Placental epithelial cell (primary cell): ENCODE data around the gene PEX6. TPM values are rescaled to one million over a fixed set of nuclear protein-coding genes. Genes with fewer than 3 reads are reported as not detected.

Experiments
- total RNA-seq: library from RNA; depleted of rRNA; stranded (reverse); fragments of >200 nt; gene quantifications from 2 replicates; pipeline ENCODE4 v1.2.3, GENCODE V29; 2012

Gene PEX6
- total RNA-seq = 49.1 and 53.0 TPM in 2 replicates

GRCh38 chr6:42978839-42979522 lies at the start of gene PEX6:
Gene PEX6, minus strand, starts transcription at chr6:42979181. Its CDS starts 31 bp downstream, at chr6:42979150.

GRCh38 chr6:43021270-43022047 lies 42.5 kb upstream of the PEX6 start, which contains the start of gene RRP36:
Gene RRP36, plus strand, starts transcription at chr6:43021623. Its CDS starts 32 bp downstream, at chr6:43021655.

GRCh38 chr6:43013843-43014433 lies 35.0 kb upstream of the PEX6 start, which contains the start of the genes KLHDC3 and MEA1:
Gene KLHDC3, plus strand, starts transcription at chr6:43014249. Its CDS starts 2,944 bp downstream, at chr6:43017193.
Gene MEA1, minus strand, starts transcription at chr6:43013946. Its CDS starts 133 bp downstream, at chr6:43013813.

GRCh38 chr6:42984001-42984923 lies 5.3 kb upstream of the PEX6 start, which contains the start of gene PPP2R5D:
Gene PPP2R5D, plus strand, starts transcription at chr6:42984570. Its CDS starts 108 bp downstream, at chr6:42984678.

GRCh38 chr6:42960243-42961019 lies 18.6 kb downstream of the PEX6 start, which contains the start of gene GNMT:
Gene GNMT, plus strand, starts transcription at chr6:42960754. Its CDS starts 14 bp downstream, at chr6:42960768.

GRCh38 chr6:42928986-42929820 lies 49.8 kb downstream of the PEX6 start, which contains the start of gene CNPY3:
Gene CNPY3, plus strand, starts transcription at chr6:42929480. Its CDS starts 91 bp downstream, at chr6:42929571.

GRCh38 chr6:42915732-42916131 lies 63.2 kb downstream of the PEX6 start, which contains the start of gene PTCRA:
Gene PTCRA, plus strand, starts transcription at chr6:42916053. Its CDS starts 17 bp downstream, at chr6:42916070.

Other genes starting within 250 kb of the PEX6 start
- 34.2 and 36.3 TPM in 2 replicates for gene TBCC, start 233.1 kb downstream of the PEX6 start, total RNA-seq
- gene BICRAL, start 197.1 kb downstream of the PEX6 start, total RNA-seq = 6.1 and 7.5 TPM in 2 replicates
- gene RPL7L1, start 99.6 kb downstream of the PEX6 start, total RNA-seq = 83.6 and 87.5 TPM in 2 replicates
- not detected in 2 replicates for gene PTCRA, start 63.1 kb downstream of the PEX6 start, total RNA-seq
- gene CNPY3, start 49.7 kb downstream of the PEX6 start, total RNA-seq = 37.6 and 44.8 TPM in 2 replicates
- gene GNMT, start 18.4 kb downstream of the PEX6 start, total RNA-seq = 0.43 TPM in 1 of 2 replicates, not detected in the other
- gene PPP2R5D, start 5.4 kb upstream of the PEX6 start, total RNA-seq = 39.3 and 49.2 TPM in 2 replicates
- 57.7 and 59.3 TPM in 2 replicates for gene MEA1, start 34.8 kb upstream of the PEX6 start, total RNA-seq
- 81.7 and 147 TPM in 2 replicates for gene KLHDC3, start 35.1 kb upstream of the PEX6 start, total RNA-seq
- gene RRP36, start 42.4 kb upstream of the PEX6 start, total RNA-seq = 41.6 and 59.4 TPM in 2 replicates
- 57.5 and 80.1 TPM in 2 replicates for gene CUL7, start 74.7 kb upstream of the PEX6 start, total RNA-seq
- gene MRPL2, start 80.3 kb upstream of the PEX6 start, total RNA-seq = 22.8 and 28.1 TPM in 2 replicates
- gene KLC4, start 80.5 kb upstream of the PEX6 start, total RNA-seq = 40.0 and 41.2 TPM in 2 replicates
- gene PTK7, start 97.1 kb upstream of the PEX6 start, total RNA-seq = 844 and 868 TPM in 2 replicates
- 11.8 and 34.7 TPM in 2 replicates for gene SRF, start 192.1 kb upstream of the PEX6 start, total RNA-seq
- 32.0 and 40.4 TPM in 2 replicates for gene CUL9, start 203.0 kb upstream of the PEX6 start, total RNA-seq